T47D (cell line): ENCODE data around the gene C19orf53.
A peak's percentile ranks its signal among the peaks of the same experiment; 100 is the strongest.

Experiments
- DNase-seq, 2 experiments: peaks; one replicate each; pipeline versions ENCODE4 v3.0.0 to v3.0.0-alpha.2; 2011 to 2012; ENCODE audit warnings: low read depth in 1 of 2, low spot score in 1 of 2
- JUND ChIP-seq: IDR thresholded peaks from 2 replicates; pipeline ENCODE4 v1.6.1; 2012; ENCODE audit warnings: low read depth
- in situ Hi-C: cut with HindIII; loops from 2 replicates; pipeline ENCODE4 v1.10.0; 2016; ENCODE audit warnings: low sequenced_read_pairs, low pct_unique_long_range_greater_than_20kb

Gene C19orf53

DNA sequence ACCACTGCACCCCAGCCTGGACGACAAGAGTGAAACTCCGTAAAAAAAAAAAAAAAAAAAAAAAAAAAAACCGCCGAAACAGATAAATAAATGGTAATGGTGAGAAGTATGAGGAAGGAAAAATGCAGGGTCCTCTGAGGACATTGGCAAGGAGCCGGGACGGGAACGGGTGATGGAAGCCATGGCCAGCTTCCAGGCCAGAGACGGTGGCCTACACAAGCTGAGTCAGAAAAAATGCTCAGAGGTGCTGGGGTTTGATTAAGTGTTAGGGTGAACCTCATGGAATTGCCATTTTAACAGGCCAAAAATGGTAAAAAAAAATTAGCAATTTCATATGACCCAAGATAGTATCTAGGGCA, 20.1 kb downstream of the C19orf53 start:
- in situ Hi-C loops, result no loop called here
- DNase-seq, result no peak
- no peak for TF ChIP-seq JUND

DNA sequence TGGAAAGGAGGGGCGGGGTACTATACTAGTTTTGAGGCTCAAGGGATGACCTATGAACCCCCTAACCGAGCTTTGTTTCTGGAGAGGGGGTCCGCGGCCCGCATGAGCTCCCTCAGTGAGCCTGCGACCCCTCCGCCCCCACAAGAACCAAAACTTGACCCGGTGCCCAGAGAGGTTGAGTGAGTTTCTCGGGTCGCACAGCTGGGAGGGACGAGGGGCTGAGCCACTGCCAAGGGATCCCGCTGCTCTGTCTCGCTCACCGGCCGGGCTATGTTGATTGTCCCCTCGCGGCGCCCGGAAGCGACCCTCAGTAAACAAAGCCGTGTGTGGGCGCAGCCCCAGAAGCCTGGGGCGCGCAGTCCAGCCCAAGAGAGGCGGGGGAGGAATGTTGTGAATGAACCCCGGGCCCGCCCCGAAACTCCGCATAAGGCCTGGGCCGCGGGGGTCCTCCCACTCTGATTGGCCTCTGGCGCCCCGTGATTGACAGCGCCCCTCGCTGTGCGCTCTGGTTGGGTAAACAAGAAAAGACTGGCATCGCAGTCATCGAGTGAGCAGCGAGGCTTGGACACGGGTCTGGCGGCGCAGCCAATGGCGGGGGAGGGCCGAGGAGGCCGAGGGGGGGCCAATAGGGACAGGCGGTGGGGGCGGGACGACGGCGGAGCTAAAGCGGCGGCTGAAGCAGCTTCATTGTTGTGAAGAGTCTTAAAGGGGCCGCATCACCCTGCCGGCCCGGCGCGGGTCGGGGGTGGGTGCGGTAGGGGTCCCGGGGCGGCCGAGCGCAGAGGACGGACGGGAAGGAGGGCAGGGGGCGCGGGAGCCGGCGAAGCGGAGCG, 20.7 kb downstream of the C19orf53 start, which contains the start of gene ZSWIM4:
TSS of gene ZSWIM4 (plus strand) at position 687 of the 833 bp plus-strand sequence. CDS start 206 bp downstream, outside the sequence.
- DNase-seq, result peak; percentile 97 to 99
- in situ Hi-C loops, result no loop called here
- no peak for TF ChIP-seq JUND

GRCh38 chr19:13795595-13796300, 21.5 kb downstream of the C19orf53 start:
- TF ChIP-seq JUND, result no peak
- no peak for DNase-seq
- in situ Hi-C loops, result no loop called here

- in situ Hi-C loops, result no loop called here
- no peak for TF ChIP-seq JUND
- DNase-seq, result peak in 1 of 2 experiments; percentile 28
These were observed 22.2 kb downstream of the C19orf53 start for GRCh38 chr19:13796301-13797057.

DNA sequence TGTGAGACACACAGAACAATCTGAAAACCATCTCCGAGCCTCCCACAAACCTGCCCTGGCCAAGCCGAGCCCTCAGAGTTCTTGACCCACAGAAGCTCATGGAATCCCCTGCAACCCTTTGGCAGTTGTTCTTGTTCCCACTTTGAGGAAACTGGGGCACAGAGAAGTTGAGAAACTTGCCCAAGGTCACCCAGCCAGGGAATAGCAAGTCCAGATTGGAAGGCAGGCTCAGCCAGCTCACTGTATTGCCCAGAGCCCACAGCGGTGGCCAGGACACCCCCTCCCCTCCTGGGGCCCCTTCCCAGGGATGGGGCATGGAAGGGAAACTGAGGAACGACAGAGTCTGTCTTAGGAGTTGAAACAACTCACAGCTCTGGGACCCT, 22.8 kb downstream of the C19orf53 start:
- TF ChIP-seq JUND, result no peak
- in situ Hi-C loops, result no loop called here
- DNase-seq, result no peak

GRCh38 chr19:13797870-13798269, 23.6 kb downstream of the C19orf53 start:
- TF ChIP-seq JUND, result no peak
- peak in 1 of 2 experiments; percentile 49 for DNase-seq
- in situ Hi-C loops, result no loop called here

- in situ Hi-C loops, result no loop called here
- TF ChIP-seq JUND, result no peak
- DNase-seq, result no peak
These were observed 25.4 kb downstream of the C19orf53 start for GRCh38 chr19:13799669-13800068.

DNA sequence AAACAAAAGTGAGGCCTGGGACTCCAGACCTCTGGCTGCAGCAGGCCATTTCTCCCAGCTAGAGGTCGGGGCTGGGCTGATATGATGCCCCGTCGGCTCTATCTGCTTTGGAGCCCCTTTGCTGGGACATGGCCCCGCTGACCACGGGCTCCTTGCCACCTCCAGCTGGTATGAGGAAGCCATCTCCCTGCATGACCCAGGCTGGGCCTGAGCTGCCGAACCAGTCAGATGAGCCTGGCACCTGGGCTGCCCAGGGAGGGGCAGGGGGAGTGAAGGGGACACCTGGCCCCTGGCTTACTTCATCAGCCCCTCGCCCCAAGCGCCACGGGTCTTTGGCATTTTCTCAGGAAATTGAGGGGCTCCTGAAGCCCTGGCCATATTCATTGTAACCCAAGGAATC, 28.8 kb downstream of the C19orf53 start:
- TF ChIP-seq JUND, result no peak
- in situ Hi-C loops, result no loop called here
- peak; percentile 55 to 79 for DNase-seq

DNA sequence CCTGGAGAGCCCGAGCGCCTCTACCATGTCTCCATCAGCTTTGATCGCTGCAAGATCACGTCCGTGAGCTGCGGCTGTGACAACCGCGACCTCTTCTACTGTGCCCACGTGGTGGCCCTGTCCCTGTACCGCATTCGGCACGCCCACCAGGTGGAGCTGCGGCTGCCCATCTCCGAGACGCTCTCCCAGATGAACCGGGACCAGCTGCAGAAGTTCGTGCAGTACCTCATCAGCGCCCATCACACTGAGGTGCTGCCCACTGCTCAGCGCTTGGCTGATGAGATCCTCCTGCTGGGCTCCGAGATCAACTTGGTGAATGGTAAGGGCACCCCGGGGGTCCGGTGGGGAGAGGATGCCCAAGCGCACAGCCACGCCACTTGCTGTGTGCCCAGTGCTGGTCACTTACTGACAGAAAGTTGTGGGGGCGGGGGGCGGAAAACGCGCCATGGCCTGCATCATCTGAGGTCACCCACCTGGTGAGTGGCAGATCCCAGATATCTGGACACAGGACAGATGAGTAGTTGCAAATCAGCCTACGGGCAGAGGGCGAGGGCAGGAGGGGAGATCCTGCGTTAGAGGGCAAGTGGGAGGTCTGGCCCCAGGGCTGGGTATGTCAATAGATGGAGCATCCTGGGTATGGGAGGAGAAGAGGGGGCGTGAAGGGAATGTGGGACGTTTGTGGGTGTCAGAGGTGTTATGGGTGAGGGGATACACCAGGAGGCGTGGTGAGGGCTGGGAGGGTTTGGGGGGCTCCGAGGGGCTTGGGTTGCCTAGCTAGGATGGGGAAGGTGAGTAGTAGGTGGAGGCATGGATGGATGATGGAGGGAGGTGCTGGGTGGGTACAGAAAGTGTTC, 30.8 kb downstream of the C19orf53 start:
- DNase-seq, result no peak
- no peak for TF ChIP-seq JUND
- in situ Hi-C loops, result no loop called here

GRCh38 chr19:13806728-13807127, 32.5 kb downstream of the C19orf53 start:
- in situ Hi-C loops, result no loop called here
- no peak for TF ChIP-seq JUND
- no peak for DNase-seq

DNA sequence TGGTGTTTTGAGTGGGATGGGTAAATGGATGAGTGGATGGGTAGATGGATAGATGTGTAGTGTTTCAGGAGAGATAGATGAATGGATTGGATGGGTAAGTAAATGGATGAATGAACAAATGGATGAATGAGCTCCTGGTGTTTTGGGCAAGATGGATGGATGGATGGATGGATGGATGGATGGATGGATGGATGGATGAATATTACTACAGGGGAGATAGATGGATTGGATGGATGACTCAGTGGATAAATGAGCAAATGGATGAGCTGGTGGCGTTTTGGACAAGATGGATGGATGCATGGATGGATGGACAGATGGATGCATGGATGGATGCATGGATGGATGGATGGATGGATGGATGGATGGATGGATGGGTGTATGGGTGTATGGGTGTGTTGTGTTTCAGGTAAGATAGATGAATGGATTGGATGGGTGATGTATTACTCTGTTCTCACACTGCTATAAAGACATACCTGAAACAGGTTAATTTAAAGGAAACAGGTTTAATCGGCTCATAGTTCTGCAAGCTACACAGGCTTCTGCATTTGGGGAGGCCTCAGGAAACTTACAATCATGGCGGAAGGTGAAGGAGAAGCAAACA, 33.3 kb downstream of the C19orf53 start:
- TF ChIP-seq JUND, result no peak
- in situ Hi-C loops, result no loop called here
- no peak for DNase-seq
